H1 (cell line): ENCODE results near the gene SYNJ2. TPM values are rescaled to one million over a fixed set of nuclear protein-coding genes. Genes with fewer than 3 reads are reported as not detected.

Source experiments
- CTCF ChIA-PET: fragments of 300-600 bp; sonication (Branson Sonifier 250); formaldehyde crosslinking; loops from one replicate; lab custom pipeline; 2021; ENCODE audit not compliant: partially characterized antibody; lab: Charles Lee
- POLR2A ChIA-PET: fragments of 300-600 bp; sonication (Branson Sonifier 250); formaldehyde crosslinking; loops from one replicate; lab custom pipeline; 2021; ENCODE audit warnings: inconsistent platforms; ENCODE audit not compliant: partially characterized antibody; lab: Charles Lee
- DNase-seq, 2 experiments: peaks; one replicate each; pipeline versions ENCODE4 v3.0.0 to v3.0.0-alpha.2; 2010 to 2022; ENCODE audit warnings: low spot score in 2 of 2, low read depth in 1 of 2, mixed read lengths in 1 of 2
- FAIRE-seq: peaks from 2 replicates; lab custom pipeline; 2011; peaks lifted over from hg19 to GRCh38; lab: Jason Lieb, UNC
- H2AFZ ChIP-seq: 2 replicates; pipeline ENCODE4 v1.8.1; 2012; ENCODE audit warnings: low read length, inconsistent platforms
- H2AK5ac ChIP-seq: 2 replicates; pipeline ENCODE4 v1.6.1; 2013; ENCODE audit warnings: low read depth, low read length
- H2BK120ac ChIP-seq: replicated peaks from 2 replicates; pipeline ENCODE3; 2013; ENCODE audit warnings: low read depth, low read length, inconsistent platforms
- H2BK12ac ChIP-seq: 2 replicates; pipeline ENCODE4 v1.6.1; 2013; ENCODE audit warnings: low read depth, low read length
- H2BK15ac ChIP-seq: 2 replicates; pipeline ENCODE4 v1.6.1; 2013; ENCODE audit warnings: low read length
- H2BK20ac ChIP-seq: 2 replicates; pipeline ENCODE4 v1.6.1; 2013; ENCODE audit warnings: low read length
- H2BK5ac ChIP-seq: 2 replicates; pipeline ENCODE4 v1.6.1; 2013; ENCODE audit warnings: low read depth, low read length
- H3K14ac ChIP-seq: 2 replicates; pipeline ENCODE4 v1.6.1; 2013; ENCODE audit warnings: inconsistent platforms; ENCODE audit not compliant: insufficient read length
- H3K18ac ChIP-seq: 2 replicates; pipeline ENCODE4 v1.6.1; 2013; ENCODE audit warnings: low read length; ENCODE audit errors: extremely low read depth
- H3K23ac ChIP-seq: 2 replicates; pipeline ENCODE4 v1.6.1; 2013; ENCODE audit warnings: inconsistent platforms; ENCODE audit not compliant: insufficient read length
- H3K23me2 ChIP-seq: 2 replicates; pipeline ENCODE4 v1.6.1; 2013; ENCODE audit warnings: low read depth, low read length
- H3K27ac ChIP-seq: 2 replicates; pipeline ENCODE4 v1.6.1; 2011; ENCODE audit warnings: low read depth, low read length, inconsistent platforms
- H3K27me3 ChIP-seq, 4 experiments: replicated peaks in 1 of 4; 1 replicate in 1 of 4; 2 replicates in 3 of 4; pipeline versions ENCODE4 v1.6.1 to v1.8.1; 2011 to 2013; ENCODE audit warnings: low read length in 3 of 4, mild to moderate bottlenecking in 3 of 4, inconsistent platforms in 2 of 4, mixed read lengths in 2 of 4, moderate library complexity in 1 of 4; ENCODE audit not compliant: control insufficient read depth in 3 of 4, insufficient read depth in 3 of 4; ENCODE audit errors: extremely low read depth in 1 of 4
- H3K36me3 ChIP-seq, 4 experiments: 2 replicates each; pipeline versions ENCODE4 v1.6.1 to v1.8.1; 2011 to 2013; ENCODE audit warnings: mild to moderate bottlenecking in 4 of 4, low read length in 3 of 4, moderate library complexity in 2 of 4, control low read depth in 1 of 4, inconsistent platforms in 1 of 4; ENCODE audit not compliant: insufficient read depth in 4 of 4, control insufficient read depth in 2 of 4
- H3K4ac ChIP-seq: replicated peaks from 2 replicates; pipeline ENCODE3; 2013; ENCODE audit warnings: low read length, low read depth, mixed read lengths, inconsistent platforms; ENCODE audit not compliant: insufficient read length
- H3K4me1 ChIP-seq, 4 experiments: replicated peaks in 1 of 4; 1 replicate in 1 of 4; 2 replicates in 3 of 4; pipeline versions ENCODE4 v1.6.1 to v1.8.1; 2011 to 2013; ENCODE audit warnings: low read length in 3 of 4, inconsistent platforms in 2 of 4, mixed read lengths in 1 of 4; ENCODE audit not compliant: insufficient read depth in 4 of 4, control insufficient read depth in 3 of 4
- H3K4me2 ChIP-seq, 2 experiments: 2 replicates each; pipeline versions ENCODE4 v1.6.1 to v1.8.1; 2011 to 2013; ENCODE audit warnings: low read depth in 2 of 2, low read length in 2 of 2, control low read depth in 1 of 2, inconsistent platforms in 1 of 2, mild to moderate bottlenecking in 1 of 2; ENCODE audit not compliant: insufficient read depth in 1 of 2
- H3K4me3 ChIP-seq, 4 experiments: fragments of 200-600, 300-600 bp in 1 of 4; sonication (generic), shearing (Covaris generic), sonication (Bioruptor Twin) in 1 of 4; 2 replicates each; pipeline versions ENCODE4 v1.5.1 to v1.8.1; 2011 to 2016; ENCODE audit warnings: low read length in 4 of 4, low read depth in 3 of 4, control low read depth in 2 of 4, inconsistent platforms in 2 of 4, mild to moderate bottlenecking in 2 of 4, mixed read lengths in 1 of 4, moderate library complexity in 1 of 4; ENCODE audit not compliant: insufficient read depth in 2 of 4; ENCODE audit errors: extremely low read depth in 1 of 4
- H3K56ac ChIP-seq: replicated peaks from 2 replicates; pipeline ENCODE3; 2013; ENCODE audit warnings: low read depth, mild to moderate bottlenecking, mixed read lengths, low read length, inconsistent platforms; ENCODE audit not compliant: insufficient read length
- H3K79me1 ChIP-seq: 2 replicates; pipeline ENCODE4 v1.6.1; 2013; ENCODE audit warnings: low read depth, low read length, control low read depth
- H3K79me2 ChIP-seq, 2 experiments: 2 replicates each; pipeline versions ENCODE4 v1.6.1 to v1.8.1; 2012 to 2013; ENCODE audit warnings: low read length in 2 of 2, mild to moderate bottlenecking in 2 of 2, inconsistent platforms in 1 of 2; ENCODE audit not compliant: insufficient read depth in 2 of 2, control insufficient read depth in 1 of 2
- H3K9ac ChIP-seq, 4 experiments: replicated peaks in 1 of 4; 1 replicate in 1 of 4; 2 replicates in 3 of 4; pipeline versions ENCODE4 v1.6.1 to v1.8.1; 2011 to 2013; ENCODE audit warnings: low read depth in 3 of 4, low read length in 3 of 4, control low read depth in 2 of 4, mild to moderate bottlenecking in 2 of 4, moderate library complexity in 2 of 4, inconsistent platforms in 1 of 4; ENCODE audit errors: extremely low read depth in 1 of 4
- H3K9me3 ChIP-seq, 2 experiments: 2 replicates each; pipeline versions ENCODE4 v1.6.1 to v1.8.1; 2012 to 2013; ENCODE audit warnings: mild to moderate bottlenecking in 2 of 2, moderate library complexity in 2 of 2, control low read depth in 1 of 2, inconsistent platforms in 1 of 2, low read depth in 1 of 2, low read length in 1 of 2, mixed read lengths in 1 of 2; ENCODE audit not compliant: insufficient read depth in 2 of 2
- H4K20me1 ChIP-seq, 2 experiments: replicated peaks in 1 of 2; 2 replicates each; pipeline versions ENCODE3 to v1.8.1; 2011 to 2013; ENCODE audit warnings: inconsistent platforms in 2 of 2, low read length in 2 of 2, mild to moderate bottlenecking in 1 of 2; ENCODE audit not compliant: insufficient read depth in 2 of 2, control insufficient read depth in 1 of 2
- H4K5ac ChIP-seq: 2 replicates; pipeline ENCODE4 v1.6.1; 2013; ENCODE audit warnings: low read length, low read depth, mixed read lengths, inconsistent platforms; ENCODE audit not compliant: insufficient read length
- H4K8ac ChIP-seq: 2 replicates; pipeline ENCODE4 v1.8.0; 2013; ENCODE audit warnings: mild to moderate bottlenecking, moderate library complexity, low read length, inconsistent platforms; ENCODE audit not compliant: insufficient read depth; ENCODE audit errors: extremely low read depth
- H4K91ac ChIP-seq: replicated peaks from 2 replicates; pipeline ENCODE3; 2013; ENCODE audit warnings: low read length, mixed read lengths, inconsistent platforms; ENCODE audit not compliant: insufficient read length
- CBX5 ChIP-seq: fragments of 300-800, 300-1000 bp; sonication (generic); IDR thresholded peaks from 2 replicates; pipeline ENCODE4 v1.7.1; 2016; ENCODE audit warnings: antibody characterized with exemption, low read length, low read depth
- CEBPB ChIP-seq: IDR thresholded peaks from 2 replicates; pipeline ENCODE4 v1.6.1; 2012; ENCODE audit warnings: low read depth, low read length
- CHD1 ChIP-seq: IDR thresholded peaks from 2 replicates; pipeline ENCODE4 v1.6.1; 2012; ENCODE audit warnings: low read depth, low read length, improper control_type of control experiment
- CTCF ChIP-seq, 3 experiments: IDR thresholded peaks; 1 replicate in 2 of 3; 2 replicates in 1 of 3; pipeline versions ENCODE4 v1.5.1 to v1.6.1; 2011; ENCODE audit warnings: low read length in 3 of 3, mild to moderate bottlenecking in 3 of 3, inconsistent platforms in 2 of 3, low read depth in 1 of 3, moderate library complexity in 1 of 3; ENCODE audit not compliant: insufficient read depth in 1 of 3; ENCODE audit errors: control extremely low read depth in 1 of 3
- HDAC2 ChIP-seq, 2 experiments: fragments of 300-600 bp in 1 of 2; sonication (generic) in 1 of 2; IDR thresholded peaks; 2 replicates each; pipeline ENCODE4 v1.6.1; 2011 to 2012; ENCODE audit warnings: low read depth in 2 of 2, low read length in 2 of 2, mild to moderate bottlenecking in 2 of 2, moderate library complexity in 2 of 2, borderline replicate concordance in 1 of 2, inconsistent platforms in 1 of 2
- HDAC6 ChIP-seq: IDR thresholded peaks from one replicate; pipeline ENCODE4 v1.7.1; 2012; ENCODE audit warnings: low read depth, mild to moderate bottlenecking, inconsistent platforms, low read length, moderate library complexity
- KDM5A ChIP-seq: fragments of 200-600 bp; IDR thresholded peaks from 2 replicates; pipeline ENCODE4 v1.7.1; 2012; ENCODE audit warnings: mild to moderate bottlenecking, low read length, inconsistent platforms, mixed read lengths
- RFX5 ChIP-seq: IDR thresholded peaks from 2 replicates; pipeline ENCODE4 v1.6.1; 2011; ENCODE audit warnings: low read depth, low read length, improper control_type of control experiment, borderline replicate concordance
- SP1 ChIP-seq: IDR thresholded peaks from 2 replicates; pipeline ENCODE4 v1.6.1; 2011; ENCODE audit warnings: low read depth, low read length
- SRF ChIP-seq: IDR thresholded peaks from 2 replicates; pipeline ENCODE4 v1.6.1; 2011; ENCODE audit warnings: mild to moderate bottlenecking, low read depth, low read length, moderate library complexity
- TCF12 ChIP-seq: IDR thresholded peaks from 2 replicates; pipeline ENCODE4 v1.6.1; 2011; ENCODE audit warnings: low read depth, mild to moderate bottlenecking, low read length
- ZNF274 ChIP-seq: IDR thresholded peaks from 2 replicates; pipeline ENCODE4 v1.7.0; 2012; ENCODE audit warnings: low read length, borderline replicate concordance; ENCODE audit errors: extremely low read depth
- WGBS, 2 experiments: shearing (Covaris generic) in 1 of 2; methylation state at CpG; one replicate each; pipeline versions ENCODE4 v1.1.6 to v1.1.7; 2013 to 2015; ENCODE audit warnings: low lambda C conversion rate in 2 of 2, mixed read lengths in 2 of 2, inconsistent platforms in 1 of 2, low coverage in 1 of 2, missing lambda C conversion rate in 1 of 2; ENCODE audit not compliant: insufficient replicate concordance in 2 of 2, insufficient coverage in 1 of 2, insufficient read length in 1 of 2; ENCODE audit errors: extremely low coverage in 1 of 2, missing lambda C conversion rate in 1 of 2; 5-methylcytosine and 5-hydroxymethylcytosine counted together
- polyA plus RNA-seq, 7 experiments: library from polyadenylated mRNA; depleted of rRNA in 3 of 7; stranded (reverse) in 5 of 7; unstranded in 2 of 7; fragments of >200 nt in 5 of 7; fragments of 200-250 nt in 2 of 7; gene quantifications; 1 replicate in 5 of 7; 2 replicates in 1 of 7; 4 replicates in 1 of 7; pipeline versions ENCODE4 v1.2.1 to v1.2.3, GENCODE V29; 2011 to 2013; ENCODE audit warnings: missing spikeins in 2 of 7, mixed read lengths in 2 of 7
- total RNA-seq: library from RNA; stranded (reverse); fragmentation: NEBNext Ultra II Directional; extraction: Animal tissue kit (Norgen Biotek cat#: 25700); gene quantifications from 2 replicates; pipeline ENCODE4 v1.2.1, GENCODE V29; 2021

SYNJ2 gene
- total and polyA plus RNA-seq, 2 of the 8 experiments (the other 6 are each of a cell fraction or from before 2014, with no cell fraction given), result 3.7 to 13.9 TPM

- Histone ChIP-seq H3K27me3 (no peaks in the 10 kb centered on the region), H4K20me1 (peaks cover 0 to 2% of the 10 kb centered on the region in 2 experiments), H3K4ac (no peak overlapping the region), H3K4me2 (no peak overlapping the region), H3K18ac (no peak overlapping the region), H2BK5ac (peak overlapping the region; percentile 73), H4K91ac (no peak overlapping the region), H2BK12ac (no peak overlapping the region), H3K79me1 (no peaks in the 10 kb centered on the region), H3K23ac (no peak overlapping the region), H3K23me2 (peaks cover 3% of the 10 kb centered on the region; the same call in 1 of the 2 replicates), H2BK120ac (no peak overlapping the region), H3K79me2 (no peaks in the 10 kb centered on the region), H3K4me1 (no peaks in the 10 kb centered on the region), H3K9me3 (no peaks in the 10 kb centered on the region), H3K9ac (no peak overlapping the region), H4K5ac (no peak overlapping the region), H3K4me3 (no peak overlapping the region), H2AK5ac (no peak overlapping the region), H3K27ac (no peak overlapping the region), H4K8ac (no peak overlapping the region), H3K36me3 (no peaks in the 10 kb centered on the region), H2BK20ac (no peak overlapping the region), H2AFZ (no peak overlapping the region), H3K14ac (no peak overlapping the region), H2BK15ac (no peak overlapping the region), H3K56ac (no peak overlapping the region)
- WGBS, 2 experiments, result 93% methylated on average over 7 of the region's 7 CpGs; no CpG with 5 or more reads in 1 of the 2 experiments
- no peak for DNase-seq
- FAIRE-seq, result no peak
- CTCF ChIA-PET, result interaction anchor here (0.7 to 5.8 kb wide), 8 partner anchors 10 to 457 kb away, joined by 3 to 33 read pairs (median 6); no protein-coding TSS in a partner anchor
- POLR2A ChIA-PET, result interaction anchor here (0.9 to 1.8 kb wide), 5 partner anchors 11 to 71 kb away, joined by 3 to 6 read pairs (median 4); no protein-coding TSS in a partner anchor
- TF ChIP-seq HDAC2 (IDR thresholded peaks at IDR 0.05; ENCODE audit: borderline replicate concordance in 1 of 2, low read depth in 2 of 2, low read length in 2 of 2), result no peak
- TF ChIP-seq CEBPB, result no peak
- no peak for TF ChIP-seq CHD1
- no peak for TF ChIP-seq SRF
- TF ChIP-seq HDAC6, result no peak
- no peak for TF ChIP-seq TCF12
- TF ChIP-seq RFX5, result no peak
- no peak for TF ChIP-seq ZNF274
- TF ChIP-seq CBX5, result no peak
- TF ChIP-seq SP1, result no peak
- no peak for TF ChIP-seq KDM5A
- TF ChIP-seq CTCF (IDR thresholded peaks at IDR 0.05; ENCODE audit: control extremely low read depth in 1 of 3, insufficient read depth in 1 of 3, low read depth in 1 of 3, low read length in 3 of 3), result no peak
These were observed 66.9 kb downstream of the SYNJ2 start for GRCh38 chr6:158048589-158048988.
